ENCODE measurements around the gene ZNF618.

DNA sequence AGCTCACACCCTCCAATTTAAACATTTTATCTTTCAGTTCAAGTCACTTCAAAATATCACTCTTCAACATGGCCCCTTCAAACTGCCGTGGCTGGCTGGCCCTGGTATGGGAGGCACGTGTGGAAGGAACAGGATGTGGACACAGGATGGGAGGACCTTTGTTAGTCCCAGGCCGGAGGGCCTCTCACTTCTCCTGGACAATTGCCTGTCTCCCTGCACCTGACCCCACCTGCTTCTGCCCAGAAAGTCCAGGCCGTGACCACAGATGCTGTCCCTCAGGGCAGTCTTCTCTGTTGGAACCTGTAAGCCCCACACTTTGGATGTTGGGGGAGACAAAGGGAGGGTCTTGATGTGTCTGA is 182.6 kb downstream of the ZNF618 start:
- TF ChIP-seq, protein P1, sequence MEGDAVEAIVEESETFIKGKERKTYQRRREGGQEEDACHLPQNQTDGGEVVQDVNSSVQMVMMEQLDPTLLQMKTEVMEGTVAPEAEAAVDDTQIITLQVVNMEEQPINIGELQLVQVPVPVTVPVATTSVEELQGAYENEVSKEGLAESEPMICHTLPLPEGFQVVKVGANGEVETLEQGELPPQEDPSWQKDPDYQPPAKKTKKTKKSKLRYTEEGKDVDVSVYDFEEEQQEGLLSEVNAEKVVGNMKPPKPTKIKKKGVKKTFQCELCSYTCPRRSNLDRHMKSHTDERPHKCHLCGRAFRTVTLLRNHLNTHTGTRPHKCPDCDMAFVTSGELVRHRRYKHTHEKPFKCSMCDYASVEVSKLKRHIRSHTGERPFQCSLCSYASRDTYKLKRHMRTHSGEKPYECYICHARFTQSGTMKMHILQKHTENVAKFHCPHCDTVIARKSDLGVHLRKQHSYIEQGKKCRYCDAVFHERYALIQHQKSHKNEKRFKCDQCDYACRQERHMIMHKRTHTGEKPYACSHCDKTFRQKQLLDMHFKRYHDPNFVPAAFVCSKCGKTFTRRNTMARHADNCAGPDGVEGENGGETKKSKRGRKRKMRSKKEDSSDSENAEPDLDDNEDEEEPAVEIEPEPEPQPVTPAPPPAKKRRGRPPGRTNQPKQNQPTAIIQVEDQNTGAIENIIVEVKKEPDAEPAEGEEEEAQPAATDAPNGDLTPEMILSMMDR (IDR thresholded peaks at IDR 0.05), result no peak
- TF ChIP-seq GABPA (IDR thresholded peaks at IDR 0.05; ENCODE audit: low read depth) (no peak), POLR2AphosphoS5 (IDR thresholded peaks at IDR 0.05; ENCODE audit: low read depth, low read length) (no peak), YY1 (IDR thresholded peaks at IDR 0.05; ENCODE audit: low read depth) (no peak), MXI1 (IDR thresholded peaks at IDR 0.05; ENCODE audit: low read depth, low read length) (no peak), TAF1 (IDR thresholded peaks at IDR 0.05; ENCODE audit: borderline replicate concordance, low read depth, low read length) (no peak), EP300 (IDR thresholded peaks at IDR 0.05; ENCODE audit: borderline replicate concordance in 1 of 2, low read depth in 1 of 2, low read length in 1 of 2) (no peak), RXRA (IDR thresholded peaks at IDR 0.05; ENCODE audit: borderline replicate concordance, low read depth) (no peak)
- TF ChIP-seq, protein P2, sequence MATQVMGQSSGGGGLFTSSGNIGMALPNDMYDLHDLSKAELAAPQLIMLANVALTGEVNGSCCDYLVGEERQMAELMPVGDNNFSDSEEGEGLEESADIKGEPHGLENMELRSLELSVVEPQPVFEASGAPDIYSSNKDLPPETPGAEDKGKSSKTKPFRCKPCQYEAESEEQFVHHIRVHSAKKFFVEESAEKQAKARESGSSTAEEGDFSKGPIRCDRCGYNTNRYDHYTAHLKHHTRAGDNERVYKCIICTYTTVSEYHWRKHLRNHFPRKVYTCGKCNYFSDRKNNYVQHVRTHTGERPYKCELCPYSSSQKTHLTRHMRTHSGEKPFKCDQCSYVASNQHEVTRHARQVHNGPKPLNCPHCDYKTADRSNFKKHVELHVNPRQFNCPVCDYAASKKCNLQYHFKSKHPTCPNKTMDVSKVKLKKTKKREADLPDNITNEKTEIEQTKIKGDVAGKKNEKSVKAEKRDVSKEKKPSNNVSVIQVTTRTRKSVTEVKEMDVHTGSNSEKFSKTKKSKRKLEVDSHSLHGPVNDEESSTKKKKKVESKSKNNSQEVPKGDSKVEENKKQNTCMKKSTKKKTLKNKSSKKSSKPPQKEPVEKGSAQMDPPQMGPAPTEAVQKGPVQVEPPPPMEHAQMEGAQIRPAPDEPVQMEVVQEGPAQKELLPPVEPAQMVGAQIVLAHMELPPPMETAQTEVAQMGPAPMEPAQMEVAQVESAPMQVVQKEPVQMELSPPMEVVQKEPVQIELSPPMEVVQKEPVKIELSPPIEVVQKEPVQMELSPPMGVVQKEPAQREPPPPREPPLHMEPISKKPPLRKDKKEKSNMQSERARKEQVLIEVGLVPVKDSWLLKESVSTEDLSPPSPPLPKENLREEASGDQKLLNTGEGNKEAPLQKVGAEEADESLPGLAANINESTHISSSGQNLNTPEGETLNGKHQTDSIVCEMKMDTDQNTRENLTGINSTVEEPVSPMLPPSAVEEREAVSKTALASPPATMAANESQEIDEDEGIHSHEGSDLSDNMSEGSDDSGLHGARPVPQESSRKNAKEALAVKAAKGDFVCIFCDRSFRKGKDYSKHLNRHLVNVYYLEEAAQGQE (IDR thresholded peaks at IDR 0.05; ENCODE audit: low read depth, low read length), result no peak
- TF ChIP-seq, protein P3, sequence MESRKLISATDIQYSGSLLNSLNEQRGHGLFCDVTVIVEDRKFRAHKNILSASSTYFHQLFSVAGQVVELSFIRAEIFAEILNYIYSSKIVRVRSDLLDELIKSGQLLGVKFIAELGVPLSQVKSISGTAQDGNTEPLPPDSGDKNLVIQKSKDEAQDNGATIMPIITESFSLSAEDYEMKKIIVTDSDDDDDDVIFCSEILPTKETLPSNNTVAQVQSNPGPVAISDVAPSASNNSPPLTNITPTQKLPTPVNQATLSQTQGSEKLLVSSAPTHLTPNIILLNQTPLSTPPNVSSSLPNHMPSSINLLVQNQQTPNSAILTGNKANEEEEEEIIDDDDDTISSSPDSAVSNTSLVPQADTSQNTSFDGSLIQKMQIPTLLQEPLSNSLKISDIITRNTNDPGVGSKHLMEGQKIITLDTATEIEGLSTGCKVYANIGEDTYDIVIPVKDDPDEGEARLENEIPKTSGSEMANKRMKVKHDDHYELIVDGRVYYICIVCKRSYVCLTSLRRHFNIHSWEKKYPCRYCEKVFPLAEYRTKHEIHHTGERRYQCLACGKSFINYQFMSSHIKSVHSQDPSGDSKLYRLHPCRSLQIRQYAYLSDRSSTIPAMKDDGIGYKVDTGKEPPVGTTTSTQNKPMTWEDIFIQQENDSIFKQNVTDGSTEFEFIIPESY (IDR thresholded peaks at IDR 0.05; ENCODE audit: borderline replicate concordance, low read depth), result no peak
